Endothelial cell of umbilical vein (primary cell): ENCODE measurements around the gene BRSK2.

Experiments
- CTCF ChIP-seq, 2 donors: IDR thresholded peaks; 1 replicate in 1 of 2; 2 replicates in 1 of 2; pipeline ENCODE4 v1.5.1; 2011; ENCODE audit warnings: low read length in 2 of 2, mild to moderate bottlenecking in 2 of 2, moderate library complexity in 2 of 2, control low read depth in 1 of 2, inconsistent platforms in 1 of 2, low read depth in 1 of 2; ENCODE audit not compliant: insufficient read depth in 1 of 2; ENCODE audit errors: extremely low read depth in 1 of 2
- EZH2 ChIP-seq: IDR thresholded peaks from 2 replicates; pipeline ENCODE4 v1.6.1; 2012; ENCODE audit warnings: borderline replicate concordance, low read depth, mild to moderate bottlenecking, moderate library complexity, low read length, inconsistent platforms; ENCODE audit not compliant: severe bottlenecking
- GATA2 ChIP-seq: IDR thresholded peaks from 2 replicates; pipeline ENCODE4 v1.7.0; 2011; ENCODE audit warnings: low read depth, mild to moderate bottlenecking, moderate library complexity, mixed read lengths, low read length; ENCODE audit not compliant: insufficient read length, insufficient read depth
- JUN ChIP-seq: IDR thresholded peaks from 2 replicates; pipeline ENCODE4 v1.6.1; 2011; ENCODE audit warnings: borderline replicate concordance, low read depth; ENCODE audit not compliant: insufficient read length, insufficient read depth
- POLR2A ChIP-seq: IDR thresholded peaks from 2 replicates; pipeline ENCODE4 v1.6.1; 2012; ENCODE audit warnings: low read depth, mild to moderate bottlenecking, control low read depth, low read length

DNA sequence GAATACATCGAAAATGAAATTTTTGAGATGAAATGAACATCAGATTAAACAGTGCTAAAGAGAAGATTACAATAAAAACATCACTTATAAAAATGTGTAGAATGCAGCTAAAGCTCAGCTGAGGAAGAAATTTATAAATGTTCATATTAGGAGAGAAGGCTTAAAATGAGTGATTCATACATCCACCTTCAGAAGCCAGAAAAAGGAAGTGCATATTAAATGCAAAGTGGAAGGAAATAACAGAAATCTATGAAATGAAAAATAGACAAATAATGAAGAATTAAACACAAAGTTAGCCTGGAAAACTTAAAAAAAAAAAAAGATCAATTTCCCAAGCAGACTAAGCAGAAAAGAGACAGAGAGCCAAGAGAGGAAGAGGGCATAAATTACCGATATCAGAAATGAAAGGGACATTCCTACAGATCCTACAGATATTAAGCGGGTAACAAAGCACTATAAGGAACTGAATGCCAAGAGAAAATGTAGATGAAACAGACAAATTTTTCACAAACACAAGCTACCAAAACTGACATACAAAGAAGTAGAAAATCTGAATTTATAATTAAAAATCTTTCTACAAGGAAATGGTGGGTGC, 104.0 kb downstream of the BRSK2 start:
- TF ChIP-seq CTCF (IDR thresholded peaks at IDR 0.05; ENCODE audit: extremely low read depth in 1 of 2, insufficient read depth in 1 of 2, low read depth in 1 of 2, low read length in 2 of 2) (no peak), EZH2 (no peak), POLR2A (no peak), JUN (no peak), GATA2 (no peak)
